GM18873 (cell line): ENCODE data around the gene OOSP4B.
"Not testable (repeated sequence)": the region's sequence is repeated elsewhere in the genome, so short reads cannot be mapped to it uniquely, and the experiment has no call there.

Source experiments
- ATAC-seq: cut with Tn5 transposase; IDR thresholded peaks from one replicate; pipeline ENCODE4 v1.9.1; 2021; ENCODE audit warnings: mild to moderate bottlenecking, moderate library complexity, moderate number of reproducible peaks; ENCODE audit not compliant: unreplicated experiment, low FRiP score

Gene OOSP4B

DNA sequence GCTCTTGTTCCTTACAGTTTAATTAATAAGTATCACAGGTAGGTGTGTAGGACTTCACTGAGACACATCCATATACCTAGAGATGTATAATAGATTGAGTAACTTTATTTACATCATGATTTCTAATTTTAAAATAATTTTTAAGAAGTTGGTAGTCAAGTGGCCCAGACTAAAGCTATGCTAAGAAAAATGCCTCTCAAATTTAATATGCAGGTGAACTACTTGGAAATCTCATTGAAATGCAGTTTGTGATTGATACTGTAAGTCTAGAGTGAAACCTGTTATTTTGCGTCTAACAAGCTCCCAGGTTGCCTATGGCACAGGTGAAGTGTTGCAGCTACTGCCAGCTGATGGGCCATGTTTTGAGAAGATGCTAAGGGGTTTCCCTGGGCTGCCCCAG, at the start of gene OOSP4B:
Gene OOSP4B, plus strand, starts transcription at position 301 of the 400 bp plus-strand sequence.
- ATAC-seq: no peak

DNA sequence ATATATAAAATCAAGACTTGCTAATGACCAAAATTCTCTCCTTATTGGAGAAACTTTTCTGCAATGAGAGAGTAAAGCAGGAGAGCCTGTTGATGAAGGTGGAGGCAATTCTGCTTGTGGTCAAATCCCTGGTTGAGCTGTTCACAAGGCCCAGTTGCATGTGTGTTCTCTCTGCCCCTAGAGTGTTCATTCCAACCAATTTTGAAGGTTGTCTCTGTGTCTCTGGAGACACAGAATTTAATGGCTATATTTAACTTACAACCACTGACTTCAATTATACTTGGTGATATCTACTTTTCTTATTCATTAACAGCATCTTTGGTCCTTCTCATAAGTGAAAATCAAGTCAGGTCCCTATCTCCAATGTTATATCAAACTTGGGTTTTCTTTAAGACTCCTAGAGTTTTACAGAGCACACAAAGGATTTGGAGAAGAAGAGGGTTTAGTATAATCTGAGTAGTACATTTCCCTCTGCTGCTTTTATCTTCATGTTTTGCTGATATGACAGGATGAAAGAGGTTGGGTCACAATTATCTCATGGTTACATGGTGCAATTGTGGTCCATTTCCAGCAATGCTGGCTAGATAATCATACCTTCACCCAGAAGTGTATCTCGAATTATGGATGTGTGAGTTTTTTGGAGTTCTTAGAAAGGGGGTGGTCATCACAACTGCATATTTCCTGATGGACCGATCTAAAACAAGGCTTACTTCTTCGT, 49.1 kb upstream of the OOSP4B start:
- no peak for ATAC-seq

GRCh38 chr11:59968395-59968783, 48.6 kb upstream of the OOSP4B start:
- no peak for ATAC-seq

- no peak for ATAC-seq
Measured at GRCh38 chr11:59973097-59973496, 43.9 kb upstream of the OOSP4B start.

DNA sequence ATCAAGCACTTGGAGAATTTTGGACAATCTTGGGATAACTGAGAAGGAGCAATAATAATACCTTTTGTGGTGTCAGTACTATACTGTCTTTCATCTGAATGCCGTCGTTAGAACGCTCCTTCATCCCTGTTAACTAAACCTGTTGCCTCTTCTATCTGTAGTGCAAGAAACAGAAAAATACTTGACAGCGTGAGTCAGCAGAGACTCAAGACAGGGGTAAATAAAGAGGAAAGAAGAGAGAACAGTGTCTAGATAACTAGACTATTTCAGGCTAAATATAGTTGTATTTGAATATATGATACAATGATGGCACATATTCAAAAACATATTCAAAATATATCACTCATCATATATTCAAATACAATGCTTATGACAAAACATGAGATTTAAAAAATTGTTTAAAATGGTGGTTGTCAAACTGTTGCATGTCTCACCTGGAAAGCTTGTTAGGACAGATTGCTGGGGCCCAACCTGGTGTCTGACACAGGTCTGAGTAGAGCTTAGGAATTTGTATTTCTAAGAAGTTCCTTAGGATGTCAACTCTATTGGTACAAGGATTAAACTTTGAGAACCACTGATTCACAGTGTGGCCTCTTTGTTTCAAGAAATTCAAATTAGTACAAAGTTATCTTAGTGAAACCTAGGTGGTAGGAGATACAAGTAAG, 35.7 kb upstream of the OOSP4B start:
- ATAC-seq: no peak

DNA sequence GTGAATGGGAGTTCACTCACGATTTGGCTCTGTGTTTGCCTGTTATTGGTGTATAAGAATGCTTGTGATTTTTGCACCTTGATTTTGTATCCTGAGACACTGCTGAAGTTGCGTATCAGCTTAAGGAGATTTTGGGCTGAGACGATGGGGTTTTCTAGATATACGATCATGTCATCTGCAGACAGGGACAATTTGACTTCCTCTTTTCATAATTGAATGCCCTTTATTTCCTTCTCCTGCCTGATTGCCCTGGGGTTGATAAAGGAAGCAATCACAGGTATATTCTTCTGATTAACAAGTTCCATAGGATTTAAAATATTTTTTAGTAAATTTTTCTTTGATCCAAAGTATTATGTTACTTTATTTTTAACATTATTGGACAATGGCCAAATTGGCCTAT, 34.9 kb upstream of the OOSP4B start:
- ATAC-seq: not testable (repeated sequence)

- ATAC-seq: no peak
Measured at GRCh38 chr11:59983212-59983611, 33.8 kb upstream of the OOSP4B start.

- ATAC-seq: no peak
Measured at GRCh38 chr11:59984368-59984767, 32.6 kb upstream of the OOSP4B start.

DNA sequence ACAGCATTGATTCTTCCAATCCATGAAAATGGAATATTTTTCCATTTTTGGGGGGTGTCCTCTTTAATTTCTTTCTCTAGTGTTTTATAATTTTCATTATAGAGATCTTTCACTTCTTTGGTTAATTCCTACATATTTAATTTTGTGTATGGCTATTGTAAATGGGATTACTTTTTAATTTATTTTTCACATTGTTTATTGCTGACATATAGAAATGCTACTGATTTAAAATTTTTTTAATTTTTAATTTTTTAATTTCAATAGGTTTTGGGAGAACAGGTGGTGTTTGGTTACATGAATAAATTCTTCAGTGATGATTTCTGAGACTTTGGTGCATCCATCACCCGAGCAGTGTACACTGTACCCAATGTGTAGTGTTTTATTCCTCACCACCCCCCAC, 26.6 kb upstream of the OOSP4B start:
- ATAC-seq: no peak

DNA sequence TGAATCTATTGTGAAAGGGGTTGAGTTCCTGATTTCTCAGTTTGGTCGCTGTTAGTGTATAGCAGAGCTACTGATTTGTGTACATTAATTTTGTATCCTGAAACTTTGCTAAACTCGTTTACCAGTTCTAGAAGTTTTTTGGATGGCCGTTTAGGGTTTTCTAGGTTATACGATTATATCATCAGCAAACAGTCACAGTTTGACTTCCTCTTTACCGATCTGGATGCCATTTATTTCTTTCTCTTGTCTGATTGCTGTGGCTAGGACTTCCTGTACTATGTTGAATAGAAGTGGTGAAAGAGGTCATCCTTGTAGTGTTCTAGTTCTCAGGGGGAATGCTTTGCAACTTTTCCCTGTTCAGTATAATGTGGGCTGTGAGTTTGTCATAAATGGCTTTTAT, 24.6 kb upstream of the OOSP4B start:
- no peak for ATAC-seq

DNA sequence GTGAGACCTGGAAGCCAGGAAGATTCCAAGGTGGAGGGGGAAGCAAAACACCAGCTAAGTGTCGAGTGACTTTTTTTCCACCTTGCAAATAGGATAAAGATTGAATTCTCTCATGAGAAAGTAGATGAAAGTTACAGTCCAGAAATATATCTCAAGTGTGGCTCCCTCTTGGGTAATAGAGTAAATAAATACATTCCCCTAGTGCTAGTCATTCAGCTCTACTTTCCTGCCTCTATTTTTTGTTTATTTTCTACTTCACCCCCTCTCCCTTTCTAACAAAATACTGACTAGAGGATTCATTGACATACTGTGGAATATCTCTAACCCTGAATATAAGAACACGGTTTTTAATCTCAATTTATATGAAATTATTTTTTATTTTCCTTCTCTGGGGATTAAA, 19.2 kb upstream of the OOSP4B start:
- no peak for ATAC-seq

- ATAC-seq: no peak
Measured at GRCh38 chr11:59999691-60000090, 17.3 kb upstream of the OOSP4B start.

GRCh38 chr11:60003729-60004128, 13.3 kb upstream of the OOSP4B start:
- ATAC-seq: no peak

GRCh38 chr11:60005360-60005759, 11.6 kb upstream of the OOSP4B start:
- no peak for ATAC-seq

DNA sequence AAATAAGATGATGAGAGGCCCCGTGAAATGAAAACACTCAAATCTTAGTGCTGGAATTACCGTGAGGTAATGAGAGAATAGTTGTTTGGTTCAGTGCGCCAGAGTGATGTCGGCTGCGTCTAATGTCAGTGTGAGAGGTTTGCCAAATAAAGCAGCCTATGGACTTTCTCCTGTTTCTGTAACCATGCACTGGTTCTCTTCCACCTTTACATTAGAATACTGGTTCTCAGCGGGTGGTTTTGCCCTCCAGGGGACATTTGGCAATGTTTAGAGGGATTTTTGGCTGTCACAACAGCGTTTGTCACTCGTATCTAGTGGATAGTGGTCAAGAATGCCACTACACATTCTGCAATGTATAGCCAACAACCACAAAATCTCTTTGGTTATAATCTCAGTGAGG, 1.1 kb downstream of the OOSP4B start:
- ATAC-seq: no peak

- not testable (repeated sequence) for ATAC-seq
Measured at GRCh38 chr11:60020376-60020775, 3.4 kb downstream of the OOSP4B start.

- ATAC-seq: no peak
Measured at GRCh38 chr11:60029015-60029632, 12.1 kb downstream of the OOSP4B start.

GRCh38 chr11:60040109-60040508, 23.1 kb downstream of the OOSP4B start, which contains the start of gene OOSP2:
OOSP2 (plus strand) TSS chr11:60040409; CDS start chr11:60040460, 51 bp downstream.
- ATAC-seq: no peak

DNA sequence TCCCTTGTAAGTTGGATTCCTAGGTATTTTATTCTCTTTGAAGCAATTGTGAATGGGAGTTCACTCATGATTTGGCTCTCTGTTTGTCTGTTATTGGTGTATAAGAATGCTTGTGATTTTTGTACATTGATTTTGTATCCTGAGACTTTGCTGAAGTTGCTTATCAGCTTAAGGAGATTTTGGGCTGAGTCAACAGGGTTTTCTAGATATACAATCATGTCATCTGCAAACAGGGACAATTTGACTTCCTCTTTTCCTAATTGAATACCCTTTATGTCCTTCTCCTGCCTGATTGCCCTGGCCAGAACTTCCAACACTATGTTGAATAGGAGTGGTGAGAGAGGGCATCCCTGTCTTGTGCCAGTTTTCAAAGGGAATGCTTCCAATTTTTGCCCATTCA, 33.4 kb downstream of the OOSP4B start:
- ATAC-seq: not testable (repeated sequence)

GRCh38 chr11:60050839-60051238, 33.9 kb downstream of the OOSP4B start:
- ATAC-seq: not testable (repeated sequence)

- ATAC-seq: no peak
Measured at GRCh38 chr11:60056349-60056969, 39.5 kb downstream of the OOSP4B start, which contains the start of gene MS4A3. MS4A3 (plus strand) TSS chr11:60056665; CDS start chr11:60061161, 4,496 bp downstream.
